Gastrocnemius medialis (tissue), 4 donors: ENCODE measurements around the gene BCL2. TPM values are rescaled to one million over a fixed set of nuclear protein-coding genes. Genes with fewer than 3 reads are reported as not detected.

Source experiments
- ATAC-seq, 2 donors: fragments of 150-250 bp; one replicate each; pipeline ENCODE4 v1.9.1; 2016
- DNase-seq, 2 donors: peaks; one replicate each; pipeline ENCODE4 v3.0.0-alpha.2; 2019
- H3K27ac ChIP-seq, 4 donors: fragments of 200-600 bp; sonication (generic); 1 replicate in 1 of 4; 2 replicates in 3 of 4; pipeline ENCODE4 v1.5.1; 2016 to 2018; ENCODE audit warnings: mild to moderate bottlenecking in 2 of 4, moderate library complexity in 1 of 4
- H3K27me3 ChIP-seq, 3 donors: fragments of 200-600 bp; sonication (generic) in 2 of 3; 1 replicate in 1 of 3; 2 replicates in 2 of 3; pipeline versions ENCODE4 v1.5.1 to v1.6.0; 2016 to 2019; ENCODE audit warnings: mild to moderate bottlenecking in 1 of 3, moderate library complexity in 1 of 3
- H3K36me3 ChIP-seq, 2 donors: fragments of 200-600 bp; sonication (generic) in 1 of 2; one replicate each; pipeline ENCODE4 v1.5.1; 2017 to 2018
- H3K4me1 ChIP-seq, 2 donors: fragments of 200-600 bp; sonication (generic) in 1 of 2; one replicate each; pipeline ENCODE4 v1.5.1; 2016 to 2017; ENCODE audit warnings: mild to moderate bottlenecking in 2 of 2
- H3K4me3 ChIP-seq, 4 donors: fragments of 200-600 bp; sonication (generic) in 3 of 4; 1 replicate in 1 of 4; 2 replicates in 3 of 4; pipeline ENCODE4 v1.5.1; 2016 to 2019; ENCODE audit warnings: mild to moderate bottlenecking in 2 of 4
- H3K9me3 ChIP-seq, 3 donors: fragments of 200-600 bp; sonication (generic) in 2 of 3; 1 replicate in 1 of 3; 2 replicates in 2 of 3; pipeline ENCODE4 v1.5.1; 2016 to 2019
- CTCF ChIP-seq, 5 experiments: fragments of 450-650 bp in 3 of 5; fragments of 200-600 bp in 2 of 5; sonication (generic) in 2 of 5; IDR thresholded peaks in 4 of 5; conservative IDR thresholded peaks in 1 of 5; 1 replicate in 4 of 5; 2 replicates in 1 of 5; pipeline ENCODE4 v1.5.1; 2016 to 2019; ENCODE audit warnings: antibody characterized with exemption in 5 of 5, mild to moderate bottlenecking in 3 of 5, moderate library complexity in 3 of 5
- POLR2A ChIP-seq, 2 donors: fragments of 450-650 bp; IDR thresholded peaks; one replicate each; pipeline ENCODE4 v1.6.1; 2017; ENCODE audit warnings: antibody characterized with exemption in 2 of 2, mild to moderate bottlenecking in 2 of 2, moderate library complexity in 2 of 2
- in situ Hi-C, 4 donors: fragments of 200-750 bp; cut with MboI; loops; one replicate each; pipeline versions ENCODE4 v1.15.0 to v1.8.0; 2017; ENCODE audit warnings: low sequenced_read_pairs in 4 of 4
- intact Hi-C: fragments of 100-400 bp; cut with DNase I; formaldehyde crosslinking; loops from one replicate; pipeline ENCODE4 v1.15.1; 2023; ENCODE audit warnings: low total_unique reads
- total RNA-seq, 4 donors: library from RNA; depleted of rRNA; stranded (reverse); fragments of >200 nt; gene quantifications; one replicate each; pipeline versions ENCODE4 v1.1.0 to v1.2.3, GENCODE V29; 2016

Gene BCL2
- total RNA-seq, 4 donors from 2014 or later, result 6.2 to 20.4 (median 13.7) TPM

DNA sequence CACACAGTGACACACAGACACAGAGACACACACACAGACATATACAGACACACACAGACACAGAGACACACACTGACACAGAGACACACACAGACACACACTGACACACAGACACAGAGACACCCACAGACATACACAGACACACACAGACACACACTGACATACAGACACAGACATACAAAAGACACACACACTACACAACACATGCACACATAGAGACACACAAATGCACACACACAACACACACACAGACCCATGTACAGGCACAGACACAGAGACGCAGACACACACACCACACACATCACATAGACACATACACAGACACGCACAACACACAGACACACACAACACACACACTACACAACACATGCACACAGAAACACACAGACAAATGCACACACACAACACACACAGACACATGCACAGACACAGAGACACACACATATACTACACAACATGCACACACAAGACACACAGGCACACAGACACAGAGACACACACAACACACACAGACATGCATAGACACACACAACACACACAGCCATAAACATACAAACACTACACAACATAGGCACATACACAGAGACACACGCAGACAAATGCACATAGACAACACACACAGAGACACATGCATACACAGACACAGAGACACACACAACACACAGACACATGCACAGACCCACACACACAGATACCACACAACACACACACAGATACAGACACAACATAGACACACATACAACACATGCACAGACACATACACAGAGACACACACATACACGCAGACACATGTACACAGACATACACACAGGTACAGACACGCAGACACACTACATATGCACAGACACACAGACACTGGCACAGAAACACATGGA is 120.5 kb downstream of the BCL2 start:
- H3K27me3 ChIP-seq, result no peaks in the 10 kb centered on the region
- H3K9me3 ChIP-seq, result no peaks in the 10 kb centered on the region
- DNase-seq (no peak), ATAC-seq (no peak)
- H3K27ac ChIP-seq, result no peak overlapping the region
- TF ChIP-seq POLR2A (IDR thresholded peaks at IDR 0.05), result no peak
- TF ChIP-seq CTCF (IDR thresholded peaks at IDR 0.05 in 4 of 5, conservative IDR thresholded peaks at IDR 0.05 in 1 of 5), result no peak
- peaks cover 17 to 25% of the 10 kb centered on the region in 2 donors for H3K4me1 ChIP-seq
- no peak overlapping the region for H3K4me3 ChIP-seq
- no peaks in the 10 kb centered on the region for H3K36me3 ChIP-seq
- in situ Hi-C loops, result no loop called here
- intact Hi-C loops, result no loop called here

GRCh38 chr18:63198098-63198760 is 121.3 kb downstream of the BCL2 start:
- H3K27ac ChIP-seq, result no peak overlapping the region
- TF ChIP-seq CTCF (IDR thresholded peaks at IDR 0.05 in 4 of 5, conservative IDR thresholded peaks at IDR 0.05 in 1 of 5) (no peak), POLR2A (IDR thresholded peaks at IDR 0.05) (no peak)

GRCh38 chr18:63197246-63197869 is 122.2 kb downstream of the BCL2 start:
- Histone ChIP-seq H3K36me3 (no peaks in the 10 kb centered on the region), H3K4me1 (peaks cover 33 to 35% of the 10 kb centered on the region in 2 donors), H3K27ac (peak overlapping the region in 1 of 4 donors; percentile 16), H3K9me3 (no peaks in the 10 kb centered on the region), H3K27me3 (no peaks in the 10 kb centered on the region), H3K4me3 (no peak overlapping the region)
- ATAC-seq (no peak), DNase-seq (no peak)
- intact Hi-C loops, result no loop called here
- in situ Hi-C loops, result no loop called here
- TF ChIP-seq POLR2A (IDR thresholded peaks at IDR 0.05) (no peak), CTCF (IDR thresholded peaks at IDR 0.05 in 4 of 5, conservative IDR thresholded peaks at IDR 0.05 in 1 of 5) (no peak)

More at GRCh38 chr18:63198098-63198760, 121.3 kb downstream of the BCL2 start:
- Histone ChIP-seq H3K27me3 (no peaks in the 10 kb centered on the region), H3K36me3 (no peaks in the 10 kb centered on the region), H3K9me3 (no peaks in the 10 kb centered on the region), H3K4me3 (no peak overlapping the region), H3K4me1 (peaks cover 25 to 26% of the 10 kb centered on the region in 2 donors)
- in situ Hi-C loops, result no loop called here
- no peak for ATAC-seq
- DNase-seq, result no peak
- intact Hi-C loops, result no loop called here

DNA sequence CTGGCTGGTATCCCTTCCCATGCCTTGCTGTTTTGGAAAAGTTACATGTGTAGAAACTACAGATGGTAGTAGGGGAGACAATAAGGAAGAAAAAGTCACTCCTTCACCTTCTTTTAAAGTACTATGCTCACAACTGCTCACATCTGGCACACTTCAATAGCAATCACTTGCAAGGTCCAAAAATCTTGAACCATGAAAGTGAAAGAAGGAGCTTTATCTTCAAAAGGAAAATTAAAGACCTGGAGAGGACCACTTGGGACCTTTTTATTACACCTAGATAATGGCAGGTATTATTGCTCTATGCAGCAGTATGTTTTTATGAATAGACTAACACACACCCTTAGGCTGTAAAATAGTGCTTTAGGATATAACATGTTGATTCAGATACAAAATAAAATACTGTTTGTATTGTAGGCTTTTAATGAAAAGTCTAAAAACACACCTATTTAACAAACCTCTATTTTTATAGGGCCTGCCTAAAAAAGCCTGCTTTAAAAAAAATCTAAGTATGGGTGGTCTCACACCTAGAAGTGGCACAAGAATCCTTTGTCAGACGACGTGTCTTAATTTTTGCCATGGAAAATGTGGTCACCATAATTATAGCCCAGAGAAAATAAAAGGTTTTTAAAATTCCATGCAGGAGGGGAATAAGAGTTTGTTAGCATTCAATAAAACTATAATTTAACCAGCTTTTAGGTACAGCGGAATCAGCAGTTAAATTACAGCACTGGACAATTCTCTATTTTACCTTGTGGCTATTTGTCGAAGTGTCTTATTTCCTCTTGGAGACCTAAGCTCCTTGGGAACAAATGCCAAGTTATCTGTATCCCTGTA is 124.0 kb downstream of the BCL2 start:
- Histone ChIP-seq H3K4me3 (no peak overlapping the region), H3K4me1 (peaks cover 32 to 36% of the 10 kb centered on the region in 2 donors), H3K27ac (peak overlapping the region; percentile 16 to 81 (median 32)), H3K9me3 (no peaks in the 10 kb centered on the region), H3K36me3 (no peaks in the 10 kb centered on the region), H3K27me3 (no peaks in the 10 kb centered on the region)
- intact Hi-C loops (no loop called here), in situ Hi-C loops (no loop called here)
- DNase-seq, result no peak
- ATAC-seq, result no peak
- TF ChIP-seq CTCF (IDR thresholded peaks at IDR 0.05 in 4 of 5, conservative IDR thresholded peaks at IDR 0.05 in 1 of 5) (no peak), POLR2A (IDR thresholded peaks at IDR 0.05) (no peak)
